Ramos (cell line): ENCODE measurements around the gene UBASH3A.
"Not testable (repeated sequence)": the region's sequence is repeated elsewhere in the genome, so short reads cannot be mapped to it uniquely, and the experiment has no call there.

ENCODE experiments used
- in situ Hi-C: fragments of 300-500 bp; cut with MboI; formaldehyde crosslinking; loops from one replicate; pipeline ENCODE4 v1.14.3; 2022; ENCODE audit warnings: low sequenced_read_pairs; ENCODE audit not compliant: unreplicated experiment

The UBASH3A gene

DNA sequence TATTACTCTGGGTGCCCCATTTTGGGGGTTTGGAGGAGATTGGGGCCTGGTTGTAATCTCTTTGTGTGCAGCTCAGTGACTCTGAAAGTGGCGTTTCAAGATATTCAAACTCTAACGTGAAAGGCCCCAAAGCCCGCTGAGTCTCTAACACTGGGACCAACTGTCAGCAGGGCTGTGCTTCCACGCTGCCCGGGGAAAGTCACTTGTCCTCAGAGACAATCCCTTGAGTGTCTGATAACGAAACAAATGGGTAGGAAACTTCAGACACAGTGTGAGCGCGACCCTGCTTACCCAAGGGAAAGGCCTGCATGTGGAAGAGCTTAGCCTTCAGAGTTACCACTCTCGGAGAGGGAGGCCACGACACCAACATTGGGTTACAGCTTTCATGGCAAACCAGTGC, 837 bp downstream of the UBASH3A start:
- in situ Hi-C loops: no loop called here

DNA sequence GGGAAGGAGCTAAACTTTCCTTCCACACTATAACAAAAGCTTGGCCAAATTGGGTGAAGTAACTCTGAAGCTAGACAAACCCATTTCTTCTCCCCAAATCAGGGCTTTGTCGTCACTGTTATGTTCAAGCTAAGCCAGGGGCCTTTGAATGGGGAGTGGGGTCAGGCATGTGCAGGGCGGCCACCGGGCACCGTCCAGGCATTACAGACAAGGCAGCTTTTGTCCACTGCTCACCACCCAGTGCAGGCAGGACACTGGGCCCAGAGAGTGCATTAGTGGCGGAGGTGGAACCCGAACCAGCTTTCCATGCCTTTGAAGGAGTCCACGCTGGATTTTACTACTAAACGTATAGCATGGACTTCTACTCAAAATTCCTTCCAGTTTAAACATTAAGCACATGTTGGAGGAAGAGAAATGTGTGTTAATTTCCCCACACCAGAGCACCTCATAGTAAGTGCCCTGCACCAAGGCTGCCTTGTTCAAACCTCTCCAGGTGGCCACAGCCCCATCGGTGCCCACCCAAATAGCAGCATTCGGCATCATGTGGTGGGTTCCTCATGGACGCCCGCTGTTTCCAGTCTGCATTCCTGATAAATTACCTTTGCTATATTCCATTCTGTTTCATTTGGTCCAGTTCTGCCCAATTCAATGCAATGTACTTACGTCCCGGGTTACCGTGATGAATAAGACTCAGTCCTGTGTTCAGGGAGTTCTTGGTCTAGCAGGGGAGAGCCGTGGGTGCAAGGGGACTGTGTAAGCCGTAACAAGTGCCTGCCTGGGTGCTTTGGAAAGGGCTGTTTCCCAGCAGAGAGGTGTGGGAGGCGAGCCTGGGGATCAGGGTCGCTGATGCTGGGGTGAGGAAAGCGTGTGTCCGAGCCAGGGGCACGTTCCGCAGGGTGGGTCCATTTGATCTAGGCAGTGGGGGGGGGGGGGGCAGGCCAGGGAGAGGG, 1.6 kb downstream of the UBASH3A start:
- in situ Hi-C loops: no loop called here

- in situ Hi-C loops: no loop called here
Observed at GRCh38 chr21:42406201-42406621, 2.5 kb downstream of the UBASH3A start.

GRCh38 chr21:42406866-42407265, 3.2 kb downstream of the UBASH3A start:
- in situ Hi-C loops: no loop called here

- in situ Hi-C loops: no loop called here
Observed at GRCh38 chr21:42407476-42407875, 3.8 kb downstream of the UBASH3A start.

GRCh38 chr21:42408718-42409117, 5.0 kb downstream of the UBASH3A start:
- in situ Hi-C loops: not testable (repeated sequence)

DNA sequence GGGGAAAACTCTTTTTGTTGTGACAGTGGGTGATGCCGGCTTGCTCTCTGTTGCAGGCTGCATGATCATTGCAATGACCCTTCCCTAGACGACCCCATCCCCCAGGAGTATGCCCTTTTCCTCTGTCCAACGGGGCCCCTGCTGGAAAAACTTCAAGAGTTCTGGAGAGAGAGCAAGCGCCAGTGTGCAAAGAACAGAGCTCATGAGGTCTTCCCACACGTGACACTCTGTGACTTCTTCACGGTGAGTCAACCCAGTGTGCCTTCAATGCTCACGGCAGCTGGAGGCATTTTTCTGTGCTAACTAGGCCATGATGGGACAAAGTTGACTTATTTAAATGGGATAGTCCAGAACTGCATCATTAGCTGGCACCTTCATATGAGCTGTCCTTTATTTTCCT, 5.7 kb downstream of the UBASH3A start:
- in situ Hi-C loops: no loop called here

- in situ Hi-C loops: no loop called here
Observed at GRCh38 chr21:42411197-42411869, 7.6 kb downstream of the UBASH3A start.

DNA sequence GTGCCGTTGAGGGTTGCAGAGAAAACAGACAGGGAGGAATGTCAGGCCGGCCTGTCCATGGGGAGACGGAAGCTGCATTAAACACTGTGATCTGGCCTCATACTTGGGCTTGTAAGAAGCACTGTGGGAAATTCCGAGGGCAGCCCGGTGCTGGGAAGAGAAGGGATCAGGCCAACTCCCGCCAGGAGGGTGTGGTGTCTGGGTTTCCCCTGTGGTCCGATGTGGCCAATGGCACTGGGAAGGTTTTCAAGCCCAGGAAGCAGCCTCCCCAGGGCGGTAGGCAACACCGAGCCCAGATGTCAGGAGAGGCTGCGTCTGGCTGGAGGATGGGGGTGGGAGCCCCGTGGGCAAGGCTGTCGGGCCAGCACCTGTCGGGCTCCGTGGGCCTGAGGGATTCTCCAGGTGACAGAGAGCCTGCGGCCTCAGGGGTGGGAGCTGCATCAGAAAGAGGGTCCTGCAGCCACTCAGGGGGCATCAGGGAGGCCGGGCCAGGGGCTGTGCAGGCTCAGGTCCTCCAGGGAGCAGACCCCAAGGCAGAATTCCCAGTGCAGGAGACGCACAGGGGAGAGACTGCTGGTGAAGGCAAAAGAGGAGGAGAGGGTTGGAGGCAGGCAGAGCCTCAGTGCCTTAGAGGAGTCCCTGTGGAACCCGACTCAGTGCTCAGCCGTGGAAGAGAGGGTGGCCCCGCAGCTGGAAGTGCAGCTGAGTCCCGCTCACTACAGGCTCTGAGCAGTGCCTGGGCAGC, 8.4 kb downstream of the UBASH3A start:
- in situ Hi-C loops: no loop called here

- in situ Hi-C loops: no loop called here
Observed at GRCh38 chr21:42412636-42412933, 8.9 kb downstream of the UBASH3A start.

- in situ Hi-C loops: no loop called here
Observed at GRCh38 chr21:42413093-42413492, 9.4 kb downstream of the UBASH3A start.

- in situ Hi-C loops: no loop called here
Observed at GRCh38 chr21:42413500-42413899, 9.8 kb downstream of the UBASH3A start.

- in situ Hi-C loops: no loop called here
Observed at GRCh38 chr21:42414066-42414465, 10.4 kb downstream of the UBASH3A start.

DNA sequence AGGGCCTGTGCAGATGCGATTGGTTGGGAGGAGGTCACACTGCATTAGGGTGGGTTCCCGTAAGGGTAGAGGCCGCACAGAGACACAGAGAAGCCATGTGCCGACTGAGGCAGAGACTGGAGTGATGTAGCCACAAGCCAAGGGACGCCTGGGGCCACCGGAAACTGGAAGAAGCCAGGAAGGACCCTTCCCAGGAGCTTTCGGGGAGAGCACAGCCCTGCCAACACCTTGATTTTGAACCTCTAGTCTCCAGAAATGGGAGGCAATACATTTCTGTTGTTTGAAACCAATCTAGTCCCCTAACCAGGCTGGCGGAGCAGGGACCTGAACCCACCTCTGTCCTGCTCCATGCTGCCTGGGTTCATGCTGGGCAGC, 10.8 kb downstream of the UBASH3A start:
- in situ Hi-C loops: no loop called here

- in situ Hi-C loops: no loop called here
Observed at GRCh38 chr21:42414928-42415769, 11.4 kb downstream of the UBASH3A start.

- in situ Hi-C loops: no loop called here
Observed at GRCh38 chr21:42417533-42417932, 13.8 kb downstream of the UBASH3A start.

GRCh38 chr21:42418886-42419285, 15.2 kb downstream of the UBASH3A start:
- in situ Hi-C loops: no loop called here

- in situ Hi-C loops: no loop called here
Observed at GRCh38 chr21:42419845-42420244, 16.1 kb downstream of the UBASH3A start.

DNA sequence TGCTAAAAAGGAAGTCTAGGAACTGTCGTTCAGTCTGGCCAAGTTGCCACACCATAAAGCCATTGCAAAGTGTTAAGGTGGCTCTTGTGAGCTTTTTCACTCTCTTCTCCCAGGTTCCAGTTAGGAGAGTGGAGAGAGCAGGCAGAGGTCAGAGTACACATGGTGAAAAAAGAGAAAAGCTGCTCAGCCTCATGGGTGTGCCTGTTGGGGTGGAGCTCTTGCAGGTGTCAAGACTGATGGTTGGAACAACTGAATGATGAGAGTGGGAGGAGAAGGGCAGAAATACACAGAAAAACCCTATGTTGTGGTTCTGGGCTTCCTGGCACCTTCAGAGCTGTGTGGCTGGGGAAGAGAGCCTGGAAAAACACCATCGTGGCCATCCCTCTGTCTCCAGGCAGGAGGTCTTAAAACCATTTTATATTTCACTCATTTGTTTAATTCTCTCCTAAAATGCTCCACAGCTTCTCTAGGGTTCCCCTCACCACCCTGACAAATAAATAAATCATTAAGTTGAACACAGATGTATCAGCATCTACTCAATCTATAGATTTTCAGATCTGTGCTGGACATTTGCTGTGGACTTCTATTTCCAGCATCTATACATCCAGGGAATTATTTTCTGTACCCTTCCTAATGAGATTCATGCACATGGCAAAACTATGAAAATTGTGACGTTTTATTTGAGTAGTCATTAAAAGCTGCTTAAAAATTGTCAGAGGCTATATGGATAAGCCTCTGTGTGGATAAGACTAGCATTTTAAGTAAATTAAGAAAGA, 17.5 kb downstream of the UBASH3A start:
- in situ Hi-C loops: no loop called here
